Stimulated activated CD4-positive, alpha-beta T cell treated with anti-CD3 and anti-CD28 coated beads, Interleukin-1b, Interleukin-23, amount 100 ng/mL, for 1 hour (primary cell): ENCODE results near the gene TIA1.
"Not testable (repeated sequence)": the region's sequence is repeated elsewhere in the genome, so short reads cannot be mapped to it uniquely, and the experiment has no call there.

Source experiments
- DNase-seq, 2 donors: peaks; one replicate each; pipeline ENCODE4 v3.0.0-alpha.2; 2020; ENCODE audit warnings: low read depth in 2 of 2

TIA1 gene

GRCh38 chr2:70248181-70248847, at the start of gene TIA1:
TSS of gene TIA1 (minus strand) at chr2:70248628. CDS start at chr2:70248430, 198 bp downstream.
- peak; percentile 95 to 96 for DNase-seq

DNA sequence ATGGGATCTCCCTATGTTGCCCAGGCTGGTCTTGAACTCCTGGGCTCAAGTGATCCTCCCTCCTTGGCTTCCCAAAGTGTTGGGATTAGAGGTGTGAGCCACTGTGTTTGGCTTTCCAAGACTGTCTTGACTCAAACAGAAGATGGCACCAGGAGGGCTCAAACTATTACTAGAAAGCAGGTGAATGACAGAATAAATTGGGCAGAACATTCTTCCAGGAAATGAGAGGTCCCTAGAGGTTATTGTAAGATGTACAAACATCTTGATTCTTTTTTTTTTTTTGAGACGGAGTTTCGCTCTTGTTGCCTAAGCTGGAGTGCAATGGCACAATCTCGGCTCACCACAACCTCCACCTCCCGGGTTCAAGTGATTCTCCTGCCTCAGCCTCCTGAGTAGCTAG, 49.4 kb upstream of the TIA1 start:
- not testable (repeated sequence) for DNase-seq

GRCh38 chr2:70283500-70284191, 35.2 kb upstream of the TIA1 start:
- DNase-seq = no peak

GRCh38 chr2:70282439-70282838, 34.0 kb upstream of the TIA1 start:
- DNase-seq = no peak

DNA sequence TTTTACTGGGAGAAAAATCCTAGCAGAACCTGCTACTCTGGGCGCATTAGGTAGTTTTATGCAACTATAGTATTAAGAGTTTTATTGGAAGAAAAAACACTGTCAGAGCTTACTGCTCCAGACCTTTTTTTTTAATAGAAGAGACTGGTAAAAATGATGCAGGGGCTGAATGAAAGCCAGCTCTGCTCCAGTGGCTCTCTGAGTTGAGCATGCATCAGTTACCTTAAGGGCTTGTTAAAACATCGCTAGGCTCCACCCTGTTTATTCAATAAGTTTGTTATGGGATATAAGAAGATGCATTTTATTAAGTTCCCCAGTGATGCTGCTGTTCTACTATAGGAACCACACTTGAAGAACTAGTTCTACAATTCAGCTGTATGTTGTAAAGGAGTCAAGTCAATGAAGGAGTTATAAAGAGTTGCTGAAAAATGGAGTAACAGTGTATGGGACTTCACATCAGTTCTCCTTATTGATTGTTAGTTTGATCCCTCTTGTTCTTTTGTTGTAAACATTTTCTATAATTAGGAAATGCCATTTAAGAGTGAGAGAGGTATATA, 31.9 kb upstream of the TIA1 start:
- DNase-seq = no peak

DNA sequence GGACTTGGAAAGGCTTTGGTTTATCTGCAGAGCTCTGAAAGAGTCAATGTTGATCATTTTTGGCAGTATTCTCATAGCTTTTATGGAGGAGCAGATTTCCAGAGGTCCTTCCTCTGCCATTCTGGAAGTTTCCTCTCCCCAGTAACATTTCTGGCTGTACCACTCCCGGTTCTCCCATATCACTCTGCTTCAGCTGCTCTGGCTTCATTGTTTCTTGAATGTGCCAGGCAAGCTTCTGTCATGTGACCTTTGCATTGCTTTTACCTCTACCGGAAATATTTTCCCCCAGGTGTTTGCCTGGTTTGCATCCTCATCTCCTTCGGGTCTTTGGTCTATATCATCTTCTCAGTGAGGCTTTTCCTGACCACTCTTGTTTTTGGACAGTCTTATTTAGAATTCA, 21.9 kb upstream of the TIA1 start:
- DNase-seq = no peak

GRCh38 chr2:70269422-70270302, 21.2 kb upstream of the TIA1 start:
- DNase-seq = not testable (repeated sequence)

DNA sequence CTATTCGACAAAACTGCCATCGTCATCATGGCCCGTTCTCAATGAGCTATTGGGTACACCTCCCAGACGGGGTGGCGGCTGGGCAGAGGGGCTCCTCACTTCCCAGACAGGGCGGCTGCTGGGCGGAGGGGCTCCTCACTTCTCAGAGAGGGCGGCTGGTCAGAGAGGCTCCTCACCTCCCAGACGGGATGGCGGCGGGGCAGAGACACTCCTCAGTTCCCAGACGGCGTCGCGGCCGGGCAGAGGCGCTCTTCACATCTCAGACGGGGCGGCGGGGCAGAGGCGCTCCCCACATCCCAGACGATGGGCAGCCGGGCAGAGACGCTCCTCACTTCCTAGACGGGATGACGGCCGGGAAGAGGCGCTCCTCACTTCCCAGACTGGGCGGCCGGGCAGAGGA, 18.5 kb upstream of the TIA1 start:
- DNase-seq = not testable (repeated sequence)

- no peak for DNase-seq
Observed at GRCh38 chr2:70261501-70261900, 13.1 kb upstream of the TIA1 start.

DNA sequence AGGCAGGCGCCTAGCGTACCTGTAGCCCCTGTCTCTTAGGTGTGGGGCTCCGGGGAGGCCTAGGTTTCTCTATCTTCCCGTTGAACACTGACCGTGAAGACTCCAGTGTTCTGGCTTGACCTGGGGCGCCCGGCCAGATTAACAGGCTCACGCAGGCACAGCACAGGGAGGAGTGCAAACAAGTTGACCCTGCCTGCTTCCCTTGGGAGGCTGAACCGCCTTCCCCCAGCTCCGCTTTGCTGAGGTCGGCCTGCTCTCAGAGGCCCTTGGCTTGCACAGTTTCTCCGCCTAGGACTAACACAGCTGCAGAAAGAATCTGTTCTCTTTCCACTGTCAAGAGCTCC, 10.1 kb upstream of the TIA1 start:
- no peak for DNase-seq

DNA sequence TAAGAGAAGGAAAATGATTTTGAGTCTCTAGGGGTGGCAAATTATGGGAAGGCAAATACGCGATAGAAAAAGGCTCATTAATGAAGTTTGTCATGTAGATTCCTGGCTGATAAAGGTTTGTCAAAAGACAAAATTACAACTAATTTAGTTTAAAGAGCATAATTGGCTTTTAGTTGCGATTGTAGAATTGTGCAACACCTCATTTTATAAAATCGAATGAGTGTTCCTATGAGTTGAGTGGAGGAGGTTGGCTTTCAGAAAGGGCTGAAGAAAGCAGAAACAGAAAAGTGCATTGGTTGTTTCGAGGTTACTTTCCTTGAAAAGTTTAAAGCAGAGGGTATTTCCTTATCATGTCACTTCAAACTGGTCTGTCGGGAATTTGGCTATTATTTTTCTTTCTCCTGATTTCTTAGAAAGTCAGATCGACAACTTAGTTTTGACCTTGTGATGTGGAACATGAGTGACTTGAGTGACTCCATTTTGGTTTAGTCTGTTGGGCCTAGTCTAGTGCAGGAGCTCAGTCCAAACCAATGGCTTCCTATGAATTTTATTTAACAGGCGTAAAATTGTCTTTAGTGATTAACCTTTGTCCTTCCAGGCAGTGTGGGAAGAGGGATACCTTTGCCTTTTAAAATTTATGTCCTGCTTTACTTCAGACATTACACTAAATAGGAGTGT, 7.3 kb upstream of the TIA1 start:
- DNase-seq = no peak

DNA sequence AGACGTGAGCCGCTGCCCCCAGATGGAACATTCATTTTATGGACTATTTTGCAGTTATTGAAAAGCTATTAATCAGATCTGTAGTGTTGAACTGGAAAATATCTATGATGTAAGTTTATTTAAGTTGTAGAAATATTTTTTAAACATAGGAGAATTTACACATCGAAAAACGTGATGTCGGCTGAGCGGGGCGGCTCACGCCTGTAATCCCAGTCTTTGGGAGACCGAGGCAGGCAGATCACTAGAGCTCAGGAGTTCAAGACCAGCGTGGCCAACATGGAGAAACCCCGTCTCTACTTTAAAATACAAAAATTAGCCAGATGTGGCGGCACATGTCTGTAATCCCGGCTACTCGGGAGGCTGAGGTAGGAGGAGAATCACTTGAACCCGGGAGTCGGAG, 2.0 kb upstream of the TIA1 start:
- DNase-seq = no peak

DNA sequence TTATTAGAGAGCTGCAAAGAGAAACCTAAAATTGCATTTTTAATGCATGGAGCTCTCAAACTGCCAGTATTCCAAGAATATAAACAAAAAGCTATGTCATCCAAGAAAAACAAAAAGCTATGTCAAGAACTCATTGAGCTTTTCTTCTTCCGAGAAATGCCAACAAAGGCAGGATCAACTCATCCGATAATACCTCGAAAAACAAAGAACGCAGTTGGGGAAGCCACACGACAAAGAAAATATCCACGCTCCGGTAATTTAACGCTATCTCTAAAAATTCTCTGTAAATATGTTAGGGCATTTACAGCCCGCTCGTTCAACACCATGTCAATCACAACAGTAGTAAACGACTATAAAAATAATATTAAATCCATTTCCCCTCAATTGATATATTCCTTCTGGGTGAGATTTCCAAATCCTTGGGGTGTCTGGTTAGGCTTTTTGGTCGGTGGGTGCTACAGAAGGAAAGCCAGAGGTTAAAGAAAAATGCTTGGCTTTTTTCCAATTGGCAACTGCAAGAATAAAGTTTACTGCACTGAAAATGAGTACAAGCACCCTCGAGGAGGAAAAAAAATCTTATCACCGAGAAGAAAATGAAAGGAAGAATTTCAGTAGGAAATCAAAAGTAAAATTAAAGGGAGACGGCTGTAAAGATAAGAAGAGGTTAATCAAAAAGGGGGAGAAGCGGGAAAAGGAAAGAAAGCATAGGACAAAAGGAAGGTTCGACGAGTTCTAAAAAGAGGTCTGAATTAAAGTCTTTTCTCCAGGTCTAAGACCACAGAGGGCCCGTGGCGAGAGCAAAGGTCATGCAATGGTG, 856 bp downstream of the TIA1 start:
- no peak for DNase-seq

DNA sequence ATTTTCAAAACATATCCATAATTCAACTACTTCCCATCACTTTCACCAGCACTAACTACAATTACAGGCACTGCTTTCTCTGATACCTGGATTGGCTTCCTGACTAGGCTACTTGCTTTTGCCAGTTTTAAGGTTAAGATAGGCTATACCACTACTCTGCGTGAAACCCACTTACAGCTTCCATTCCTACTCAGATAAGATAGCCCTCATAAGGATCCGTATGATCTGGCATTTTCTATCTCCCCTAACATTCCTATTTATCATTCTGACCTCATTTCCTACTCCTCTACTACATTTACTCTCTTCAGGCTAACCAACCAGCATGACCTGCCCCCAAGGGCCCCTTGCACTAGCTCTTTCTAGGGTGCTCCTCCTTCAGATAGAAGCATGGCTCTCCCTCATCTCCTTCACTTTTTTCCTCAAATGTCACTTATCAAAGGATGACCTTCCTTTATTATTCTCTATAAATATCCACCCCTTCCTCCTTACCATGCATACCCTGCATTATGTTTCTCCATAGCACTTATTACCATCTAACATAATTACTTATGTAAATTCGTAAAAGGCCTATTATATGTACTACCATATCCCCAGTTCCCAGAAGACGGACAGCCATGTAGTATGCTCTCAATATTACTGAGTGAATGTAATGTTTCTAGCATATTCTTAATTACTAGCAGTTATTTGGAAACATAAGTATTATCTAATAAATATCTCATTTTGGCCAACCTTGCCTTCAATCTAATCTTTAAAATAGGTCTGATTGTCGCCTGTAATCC, 4.4 kb downstream of the TIA1 start:
- DNase-seq = no peak

DNA sequence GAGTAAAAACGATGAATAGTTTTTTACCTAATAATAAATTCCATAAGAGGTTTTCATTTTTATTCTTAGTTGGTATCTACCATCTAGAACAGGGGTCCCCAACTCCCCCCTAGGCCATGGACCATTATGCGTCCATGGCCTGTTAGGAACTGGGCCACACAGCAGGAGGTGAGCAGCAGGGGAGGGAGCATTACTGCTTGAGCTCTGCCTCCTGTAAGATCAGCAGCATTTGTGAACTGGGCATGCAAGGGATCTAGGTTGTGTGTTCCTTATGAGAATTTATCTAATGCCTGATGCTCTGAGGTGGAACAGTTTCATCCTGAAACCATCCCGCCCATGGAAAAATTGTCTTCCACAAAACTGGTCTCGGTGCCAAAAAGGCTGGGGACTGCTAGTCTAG, 5.9 kb downstream of the TIA1 start:
- DNase-seq = no peak

- DNase-seq = no peak
Observed at GRCh38 chr2:70241340-70241739, 7.1 kb downstream of the TIA1 start.

DNA sequence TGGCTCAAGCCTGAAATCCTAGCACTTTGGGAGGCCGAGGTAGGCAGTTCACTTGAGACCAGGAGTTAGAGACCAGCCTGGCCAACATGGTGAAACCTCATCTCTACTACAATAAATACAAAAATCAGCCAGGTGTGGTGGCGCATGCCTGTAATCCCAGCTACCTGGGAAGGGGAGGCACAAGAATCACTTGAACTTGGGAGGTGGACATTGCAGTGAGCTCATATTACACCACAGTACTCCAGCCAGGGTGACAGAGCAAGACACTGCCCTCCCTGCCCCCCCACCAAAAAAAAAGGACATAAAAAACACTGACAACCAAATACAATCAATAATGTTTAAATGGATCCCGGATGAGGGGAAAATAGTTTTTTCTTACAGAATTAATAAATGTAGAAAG, 7.8 kb downstream of the TIA1 start:
- DNase-seq = no peak

GRCh38 chr2:70233926-70234325, 14.5 kb downstream of the TIA1 start:
- no peak for DNase-seq

- no peak for DNase-seq
Observed at GRCh38 chr2:70226781-70227180, 21.6 kb downstream of the TIA1 start.

DNA sequence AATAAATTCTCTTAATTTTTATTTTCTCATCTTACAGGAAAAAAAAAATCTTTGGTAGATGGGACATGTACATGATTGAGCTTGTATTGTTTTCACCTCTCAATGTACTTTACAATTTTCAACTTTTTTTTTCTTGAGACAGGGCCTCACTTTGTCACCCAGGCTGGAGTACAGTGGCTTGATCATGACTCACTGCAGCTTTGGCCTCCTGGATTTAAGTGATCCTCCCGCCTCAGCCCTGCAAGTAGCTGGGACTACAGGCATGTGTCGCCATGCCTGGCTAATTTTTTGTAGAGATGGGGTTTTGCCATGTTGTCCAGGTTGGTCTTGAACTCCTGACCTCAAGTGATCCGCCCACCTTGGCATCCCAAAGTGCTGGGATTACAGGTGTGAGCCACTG, 25.1 kb downstream of the TIA1 start:
- not testable (repeated sequence) for DNase-seq
